NCI-H2227 (cell line): ENCODE data around the gene PLEKHB2.
"Not testable (repeated sequence)": the region's sequence is repeated elsewhere in the genome, so short reads cannot be mapped to it uniquely, and the experiment has no call there.

Experiments
- DNase-seq: peaks from one replicate; lab custom pipeline; 2025; ENCODE audit not compliant: unreplicated experiment; lab: John Stamatoyannopoulos, UW

Gene PLEKHB2

DNA sequence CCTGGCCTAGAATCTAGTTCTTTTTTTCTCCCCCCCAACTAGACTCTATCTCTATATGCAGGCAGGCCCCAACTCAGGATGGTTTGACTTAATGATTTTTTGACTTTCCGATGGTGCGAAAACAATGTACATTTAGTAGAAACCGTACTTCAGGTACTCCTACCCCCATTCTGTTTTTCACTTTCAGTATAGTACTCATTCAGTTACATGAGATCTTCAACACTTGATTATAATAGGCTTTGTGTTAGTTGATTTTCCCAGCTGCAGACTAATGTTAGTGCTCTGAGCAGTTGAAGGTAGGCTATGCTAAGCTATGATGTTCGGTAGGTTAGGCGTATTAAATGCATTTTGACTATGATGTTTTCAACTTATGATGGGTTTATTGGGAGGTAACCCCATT lies 37.7 kb downstream of the PLEKHB2 start:
- no peak for DNase-seq

GRCh38 chr2:131143803-131144202 lies 38.7 kb downstream of the PLEKHB2 start:
- no peak for DNase-seq

DNA sequence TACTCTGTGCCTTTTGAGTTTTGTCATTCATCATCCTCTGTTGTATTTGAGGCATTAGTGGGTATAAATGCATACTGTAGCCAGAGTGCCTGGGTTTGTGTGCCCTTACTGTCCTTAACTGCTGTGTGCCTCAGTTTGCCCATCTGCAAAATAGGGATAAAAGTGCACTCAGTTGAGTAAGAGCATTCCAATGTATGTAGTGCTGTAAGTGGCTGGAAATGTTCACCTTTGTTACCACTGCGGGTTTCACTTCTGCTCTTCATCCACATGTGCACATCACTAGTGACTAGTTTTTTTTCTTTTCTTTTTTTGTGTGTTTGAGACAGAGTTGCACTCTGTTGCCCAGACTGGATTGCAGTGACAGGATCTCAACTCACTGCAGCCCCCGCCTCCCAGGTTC lies 39.9 kb downstream of the PLEKHB2 start:
- DNase-seq = no peak

GRCh38 chr2:131146231-131146630 lies 41.1 kb downstream of the PLEKHB2 start:
- DNase-seq = no peak

DNA sequence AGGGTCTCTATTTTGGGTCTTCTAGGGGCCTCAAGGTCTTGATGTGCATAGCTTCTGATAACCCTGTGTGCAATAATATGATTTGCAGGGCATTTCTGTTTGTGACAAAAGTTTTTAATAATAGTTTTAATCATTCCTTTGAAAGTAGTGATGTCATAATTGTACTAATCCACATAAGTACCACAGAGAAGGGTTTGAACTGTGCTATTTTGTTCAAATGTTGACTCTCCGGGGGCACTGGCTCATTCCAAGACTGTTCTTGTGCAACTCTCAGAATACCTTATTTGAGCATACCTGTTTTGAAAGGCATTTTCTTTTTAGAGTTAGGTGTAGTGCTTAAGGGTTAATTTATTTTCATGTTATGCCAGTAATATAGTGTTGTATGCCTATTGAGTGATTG lies 41.6 kb downstream of the PLEKHB2 start:
- no peak for DNase-seq

DNA sequence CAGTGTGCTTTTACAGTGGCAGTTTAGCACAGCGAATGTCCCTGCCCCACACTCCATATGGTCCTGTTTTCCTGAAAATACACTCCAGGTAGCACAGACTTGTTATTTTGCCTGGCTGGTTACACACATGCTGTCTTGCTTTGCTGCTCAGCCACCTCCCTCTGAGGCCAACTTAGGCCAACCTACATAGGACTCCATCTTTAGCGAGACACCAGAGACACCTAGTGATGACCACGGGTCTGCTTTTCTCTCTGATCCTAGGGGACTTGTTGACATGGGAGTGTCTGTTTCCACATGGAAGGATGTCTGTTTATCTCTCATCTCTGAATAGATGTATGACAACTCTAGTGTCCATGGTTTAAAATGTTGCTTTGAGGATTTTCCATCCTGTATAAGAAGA lies 43.3 kb downstream of the PLEKHB2 start:
- peak; percentile 56 for DNase-seq

DNA sequence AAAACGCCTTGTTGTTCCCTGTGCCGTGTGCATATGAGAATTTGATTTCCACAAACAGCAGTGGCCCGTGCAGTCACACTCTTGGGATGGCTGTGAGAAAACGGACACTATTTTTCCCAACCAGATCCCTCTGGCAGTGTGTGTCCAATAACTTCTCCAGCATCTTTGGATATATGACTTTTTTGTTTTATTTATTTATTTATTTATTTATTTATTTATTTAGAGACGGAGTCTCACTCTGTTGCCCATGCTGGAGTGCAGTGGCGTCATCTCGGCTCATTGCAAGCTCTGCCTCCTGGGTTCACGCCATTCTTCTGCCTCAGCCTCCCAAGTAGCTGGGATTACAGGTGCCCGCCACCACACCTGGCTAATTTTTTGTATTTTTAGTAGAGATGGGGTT lies 45.0 kb downstream of the PLEKHB2 start:
- not testable (repeated sequence) for DNase-seq

- DNase-seq = no peak
Measured at GRCh38 chr2:131151398-131151797, 46.3 kb downstream of the PLEKHB2 start.

- DNase-seq = no peak
Measured at GRCh38 chr2:131152074-131152473, 46.9 kb downstream of the PLEKHB2 start.

DNA sequence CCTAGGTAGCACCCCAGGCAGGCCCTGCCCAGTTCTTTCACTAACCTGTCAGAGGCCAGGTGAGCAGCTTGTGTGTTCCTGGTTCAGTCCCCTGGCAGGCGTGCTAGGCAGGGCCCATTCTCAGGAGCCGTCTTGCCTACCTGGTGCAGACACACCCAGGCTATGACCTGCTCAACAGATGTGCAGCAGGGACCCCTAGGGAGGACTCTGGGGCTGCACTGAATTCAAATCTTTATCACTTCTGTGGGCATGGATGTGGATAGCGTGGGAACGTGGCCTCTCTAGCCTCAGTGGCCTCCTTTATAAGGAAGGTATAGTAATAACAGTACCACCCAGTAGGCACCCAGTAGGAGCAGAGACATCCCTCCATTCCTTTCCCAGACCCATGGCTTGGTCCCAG lies 48.4 kb downstream of the PLEKHB2 start:
- no peak for DNase-seq

- DNase-seq = peak; percentile 90
Measured at GRCh38 chr2:131154071-131154531, 49.0 kb downstream of the PLEKHB2 start.

DNA sequence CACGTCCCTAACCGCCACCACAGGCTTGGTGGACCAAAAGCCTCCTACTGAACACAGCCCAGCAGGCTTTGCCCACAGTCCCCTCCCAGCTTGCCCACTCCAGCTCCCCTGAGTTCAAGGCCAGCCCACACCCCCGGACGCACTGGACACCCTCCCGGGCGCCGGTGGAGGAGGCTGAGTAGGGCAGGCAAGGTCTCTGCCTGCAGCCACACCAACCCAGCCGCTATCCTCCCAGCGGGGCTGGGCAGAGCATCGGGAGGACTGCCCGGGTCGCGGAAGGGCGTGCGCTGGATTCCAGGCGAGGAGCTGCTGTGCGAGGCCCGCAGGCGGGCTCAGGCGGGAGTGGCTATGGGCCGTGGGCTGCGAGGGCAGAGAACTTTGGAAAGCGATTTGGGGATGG lies 49.5 kb downstream of the PLEKHB2 start:
- DNase-seq = no peak

- DNase-seq = no peak
Measured at GRCh38 chr2:131155208-131155855, 50.2 kb downstream of the PLEKHB2 start.

GRCh38 chr2:131156452-131157149 lies 51.5 kb downstream of the PLEKHB2 start:
- no peak for DNase-seq

- not testable (repeated sequence) for DNase-seq
Measured at GRCh38 chr2:131165562-131165961, 60.4 kb downstream of the PLEKHB2 start.

DNA sequence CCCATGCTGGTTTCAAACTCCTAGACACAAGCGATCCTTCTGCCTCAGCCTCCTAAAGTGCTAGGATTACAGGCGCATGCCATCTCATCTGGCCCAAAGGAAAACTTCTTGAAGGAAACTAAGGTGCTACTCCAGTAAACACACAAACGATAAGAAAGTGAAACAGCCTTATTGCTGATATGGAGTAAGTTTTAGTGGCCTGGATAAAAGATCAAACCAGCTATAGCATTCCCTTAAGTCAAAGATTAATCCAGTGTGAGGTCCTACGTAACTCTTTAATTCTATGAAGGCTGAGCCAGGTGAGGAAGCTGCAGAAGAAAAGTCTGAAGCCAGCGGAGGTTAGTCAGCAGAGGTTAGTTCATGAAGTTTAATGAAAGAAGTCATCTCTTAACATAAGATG lies 63.4 kb downstream of the PLEKHB2 start:
- no peak for DNase-seq

DNA sequence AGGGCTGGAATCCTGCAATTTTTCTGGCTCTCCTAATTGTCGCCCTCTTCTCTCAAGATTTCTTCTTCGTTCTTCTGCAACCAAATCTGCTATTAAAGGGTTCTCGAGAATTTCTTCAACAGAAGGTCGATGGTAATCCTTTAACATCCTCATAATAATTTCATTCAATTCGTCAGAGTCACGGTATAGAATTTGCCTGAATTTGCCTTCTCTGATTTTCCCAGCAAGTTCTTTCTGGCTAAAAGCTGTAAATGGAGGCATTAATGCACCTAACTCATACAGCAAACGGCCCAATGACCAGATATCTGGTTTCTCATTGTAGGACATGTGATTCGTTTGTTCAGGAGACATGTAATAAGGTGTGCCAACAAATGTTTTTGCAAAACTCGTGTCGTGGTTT lies 72.9 kb downstream of the PLEKHB2 start:
- DNase-seq = not testable (repeated sequence)

GRCh38 chr2:131178721-131179418 lies 73.7 kb downstream of the PLEKHB2 start:
- DNase-seq = not testable (repeated sequence)

DNA sequence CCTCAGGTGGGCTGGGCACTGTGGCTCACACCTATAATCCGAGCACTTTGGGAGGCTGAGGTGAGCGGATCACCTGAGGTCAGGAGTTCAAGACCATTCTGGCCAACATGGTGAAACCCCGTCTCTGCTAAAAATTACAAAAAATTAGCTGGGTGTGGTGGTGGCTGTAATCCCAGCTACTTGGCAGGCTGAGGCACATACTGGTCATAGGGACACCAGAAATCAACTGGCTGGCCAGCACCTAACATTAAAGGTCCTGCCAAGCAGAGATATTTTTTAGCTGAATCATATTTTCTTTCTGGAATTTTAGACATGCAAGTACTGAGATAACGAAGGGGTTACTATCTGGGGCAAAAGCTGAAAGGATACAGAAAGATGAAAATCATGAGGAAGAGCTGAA lies 76.3 kb downstream of the PLEKHB2 start:
- DNase-seq = not testable (repeated sequence)

DNA sequence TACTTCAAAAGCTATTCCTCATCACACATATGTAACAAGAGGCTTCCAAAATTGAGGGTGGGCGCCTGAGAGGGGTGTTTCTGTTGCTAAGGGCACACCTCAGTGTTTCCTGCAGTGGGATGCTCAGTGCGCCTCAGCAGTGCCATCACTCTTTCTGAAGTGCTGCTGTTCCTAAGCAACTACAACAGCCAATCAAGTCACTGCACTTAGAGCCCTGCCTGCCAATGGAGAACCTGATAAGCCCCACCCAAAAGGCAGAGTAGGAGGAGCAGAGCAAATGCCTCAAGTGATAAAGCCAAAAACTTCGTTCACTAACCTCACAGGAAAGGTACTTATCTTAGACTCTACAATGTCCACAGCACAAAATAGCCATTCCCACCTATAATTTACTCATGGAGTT lies 88.3 kb downstream of the PLEKHB2 start:
- not testable (repeated sequence) for DNase-seq

GRCh38 chr2:131196186-131196585 lies 91.0 kb downstream of the PLEKHB2 start:
- DNase-seq = not testable (repeated sequence)
